Mesenchymal stem cell (in vitro differentiated cells and primary cell): Measurements from ENCODE around the gene METTL16.

Experiments
- DNase-seq: peaks from one replicate; pipeline ENCODE4 v3.0.0-alpha.2; 2013
- H2AFZ ChIP-seq: one replicate; pipeline ENCODE4 v1.6.1; 2013; ENCODE audit warnings: low read depth, mild to moderate bottlenecking, control low read depth, inconsistent platforms, low read length, moderate library complexity
- H2AK5ac ChIP-seq: 2 replicates; pipeline ENCODE4 v1.6.1; 2013; ENCODE audit warnings: low read length, moderate library complexity, mild to moderate bottlenecking, inconsistent platforms; ENCODE audit not compliant: severe bottlenecking
- H2BK120ac ChIP-seq: one replicate; pipeline ENCODE4 v1.6.1; 2013; ENCODE audit warnings: low read depth, mild to moderate bottlenecking, inconsistent platforms, low read length, moderate library complexity
- H2BK12ac ChIP-seq, 2 experiments: one replicate each; pipeline ENCODE4 v1.6.1; 2013; ENCODE audit warnings: inconsistent platforms in 2 of 2, low read length in 2 of 2, mild to moderate bottlenecking in 2 of 2, moderate library complexity in 2 of 2, control low read depth in 1 of 2
- H2BK15ac ChIP-seq: one replicate; pipeline ENCODE4 v1.6.1; 2013; ENCODE audit warnings: mild to moderate bottlenecking, low read depth, inconsistent platforms; ENCODE audit not compliant: poor library complexity, severe bottlenecking
- H2BK5ac ChIP-seq: 2 replicates; pipeline ENCODE4 v1.6.1; 2013; ENCODE audit warnings: low read depth, mild to moderate bottlenecking, low read length, control low read depth, inconsistent platforms; ENCODE audit not compliant: poor library complexity, severe bottlenecking
- H3K14ac ChIP-seq, 2 experiments: one replicate each; pipeline ENCODE4 v1.6.1; 2013; ENCODE audit warnings: inconsistent platforms in 2 of 2, low read length in 2 of 2, control low read depth in 1 of 2, mild to moderate bottlenecking in 1 of 2, moderate library complexity in 1 of 2
- H3K18ac ChIP-seq, 2 experiments: one replicate each; pipeline ENCODE4 v1.6.1; 2013; ENCODE audit warnings: inconsistent platforms in 2 of 2, low read length in 2 of 2, control low read depth in 1 of 2, low read depth in 1 of 2, mild to moderate bottlenecking in 1 of 2
- H3K23ac ChIP-seq, 2 experiments: one replicate each; pipeline ENCODE4 v1.6.1; 2013; ENCODE audit warnings: inconsistent platforms in 2 of 2, low read length in 2 of 2, mild to moderate bottlenecking in 2 of 2, moderate library complexity in 2 of 2, control low read depth in 1 of 2
- H3K27ac ChIP-seq: 2 replicates; pipeline ENCODE4 v1.5.1; 2013; ENCODE audit warnings: mild to moderate bottlenecking, moderate library complexity, low read length, control low read depth, inconsistent platforms; ENCODE audit not compliant: poor library complexity, severe bottlenecking
- H3K27me3 ChIP-seq, 2 experiments: 2 replicates each; pipeline versions ENCODE4 v1.6.1 to v1.7.0; 2013; ENCODE audit warnings: low read length in 2 of 2, mild to moderate bottlenecking in 2 of 2, moderate library complexity in 2 of 2, control low read depth in 1 of 2, inconsistent platforms in 1 of 2; ENCODE audit not compliant: control insufficient read depth in 1 of 2, insufficient read depth in 1 of 2
- H3K36me3 ChIP-seq, 2 experiments: 2 replicates each; pipeline versions ENCODE4 v1.6.1 to v1.7.0; 2013; ENCODE audit warnings: low read length in 2 of 2, control low read depth in 1 of 2, inconsistent platforms in 1 of 2, low read depth in 1 of 2, mild to moderate bottlenecking in 1 of 2; ENCODE audit not compliant: insufficient read depth in 2 of 2, control insufficient read depth in 1 of 2
- H3K4ac ChIP-seq, 2 experiments: one replicate each; pipeline ENCODE4 v1.6.1; 2013; ENCODE audit warnings: inconsistent platforms in 2 of 2, low read length in 2 of 2, mild to moderate bottlenecking in 2 of 2, moderate library complexity in 2 of 2, control low read depth in 1 of 2, low read depth in 1 of 2
- H3K4me1 ChIP-seq: 2 replicates; pipeline ENCODE4 v1.6.1; 2013; ENCODE audit warnings: low read depth, low read length, control low read depth; ENCODE audit not compliant: control insufficient read depth, insufficient read depth
- H3K4me2 ChIP-seq: 2 replicates; pipeline ENCODE4 v1.6.1; 2013; ENCODE audit warnings: low read length, mild to moderate bottlenecking, inconsistent platforms; ENCODE audit not compliant: poor library complexity, severe bottlenecking
- H3K4me3 ChIP-seq, 2 experiments: 2 replicates each; pipeline versions ENCODE4 v1.5.1 to v1.7.0; 2013; ENCODE audit warnings: low read length in 2 of 2, mild to moderate bottlenecking in 2 of 2, control low read depth in 1 of 2, low read depth in 1 of 2; ENCODE audit not compliant: insufficient read depth in 1 of 2
- H3K79me1 ChIP-seq: replicated peaks from 2 replicates; pipeline ENCODE4 v1.6.1; 2013; ENCODE audit warnings: mild to moderate bottlenecking, control low read depth, low read length, inconsistent platforms; ENCODE audit not compliant: poor library complexity, severe bottlenecking
- H3K9ac ChIP-seq: 2 replicates; pipeline ENCODE4 v1.7.0; 2013; ENCODE audit warnings: mild to moderate bottlenecking, low read length, moderate library complexity
- H3K9me3 ChIP-seq: 2 replicates; pipeline ENCODE4 v1.7.0; 2013; ENCODE audit warnings: mild to moderate bottlenecking, low read length; ENCODE audit not compliant: control insufficient read depth
- H4K8ac ChIP-seq: one replicate; pipeline ENCODE4 v1.6.1; 2013; ENCODE audit warnings: inconsistent platforms, mild to moderate bottlenecking, low read length, moderate library complexity
- H4K91ac ChIP-seq: one replicate; pipeline ENCODE4 v1.6.1; 2013; ENCODE audit warnings: mild to moderate bottlenecking, low read length, inconsistent platforms
- WGBS: methylation state at CpG from one replicate; pipeline ENCODE4 v1.1.7; 2013; ENCODE audit warnings: mixed read lengths; 5-methylcytosine and 5-hydroxymethylcytosine counted together

METTL16 gene

GRCh38 chr17:2457913-2458312 lies 53.8 kb downstream of the METTL16 start:
- Histone ChIP-seq H3K18ac (no peak overlapping the region), H2BK12ac (no peak overlapping the region), H3K4me3 (no peak overlapping the region), H3K27ac (no peak overlapping the region), H2BK120ac (no peak overlapping the region), H3K4me1 (peaks cover 3% of the 10 kb centered on the region), H3K23ac (no peak overlapping the region), H2BK15ac (no peak overlapping the region), H3K4me2 (no peak overlapping the region), H3K14ac (no peak overlapping the region), H3K9ac (no peak overlapping the region), H2AFZ (no peak overlapping the region), H3K4ac (no peak overlapping the region), H3K36me3 (peaks cover 5 to 30% of the 10 kb centered on the region in 2 experiments), H3K27me3 (no peaks in the 10 kb centered on the region), H3K79me1 (peaks cover 12% of the 10 kb centered on the region), H2AK5ac (no peak overlapping the region), H4K91ac (no peak overlapping the region), H3K9me3 (no peaks in the 10 kb centered on the region), H4K8ac (no peak overlapping the region), H2BK5ac (no peak overlapping the region)
- WGBS = 95% methylated on average over 2 of the region's 4 CpGs
- DNase-seq = no peak

GRCh38 chr17:2456475-2456874 lies 55.2 kb downstream of the METTL16 start:
- DNase-seq = no peak
- Histone ChIP-seq H3K14ac (no peak overlapping the region), H3K9ac (no peak overlapping the region), H2BK5ac (no peak overlapping the region), H2AK5ac (no peak overlapping the region), H3K36me3 (peaks cover 0 to 17% of the 10 kb centered on the region in 2 experiments), H3K18ac (no peak overlapping the region), H3K27ac (no peak overlapping the region), H3K9me3 (no peaks in the 10 kb centered on the region), H2BK15ac (no peak overlapping the region), H3K4me3 (no peak overlapping the region), H2BK120ac (no peak overlapping the region), H2AFZ (no peak overlapping the region), H3K4ac (no peak overlapping the region), H4K8ac (no peak overlapping the region), H3K27me3 (no peaks in the 10 kb centered on the region), H3K23ac (no peak overlapping the region), H2BK12ac (no peak overlapping the region), H4K91ac (no peak overlapping the region), H3K4me1 (peaks cover 2% of the 10 kb centered on the region), H3K4me2 (no peak overlapping the region), H3K79me1 (peaks cover 12% of the 10 kb centered on the region)
- WGBS = 94% methylated on average over 2 of the region's 3 CpGs

- Histone ChIP-seq H4K91ac (no peak overlapping the region), H3K9me3 (no peaks in the 10 kb centered on the region), H2BK5ac (no peak overlapping the region), H3K4me2 (no peak overlapping the region), H4K8ac (no peak overlapping the region), H3K27ac (no peak overlapping the region), H3K79me1 (peaks cover 12% of the 10 kb centered on the region), H2BK12ac (no peak overlapping the region), H3K36me3 (peaks cover 0 to 15% of the 10 kb centered on the region in 2 experiments), H2AK5ac (no peak overlapping the region), H3K4me3 (no peak overlapping the region), H2BK120ac (no peak overlapping the region), H3K18ac (no peak overlapping the region), H3K27me3 (no peaks in the 10 kb centered on the region), H3K4me1 (peaks cover 2% of the 10 kb centered on the region), H3K23ac (no peak overlapping the region), H3K9ac (no peak overlapping the region), H2BK15ac (no peak overlapping the region), H2AFZ (no peak overlapping the region), H3K4ac (no peak overlapping the region), H3K14ac (no peak overlapping the region)
- no peak for DNase-seq
- WGBS = 90% methylated on average over 2 of the region's 3 CpGs
Observed at GRCh38 chr17:2455956-2456355, 55.7 kb downstream of the METTL16 start.

- Histone ChIP-seq H3K23ac (no peak overlapping the region), H2AK5ac (no peak overlapping the region), H3K4ac (no peak overlapping the region), H4K8ac (no peak overlapping the region), H3K14ac (no peak overlapping the region), H3K4me3 (no peak overlapping the region), H3K9me3 (no peaks in the 10 kb centered on the region), H2BK12ac (no peak overlapping the region), H3K36me3 (peaks cover 0 to 12% of the 10 kb centered on the region in 2 experiments), H3K27me3 (no peaks in the 10 kb centered on the region), H3K79me1 (peaks cover 12% of the 10 kb centered on the region), H3K9ac (no peak overlapping the region), H2BK15ac (no peak overlapping the region), H2BK5ac (no peak overlapping the region), H4K91ac (no peak overlapping the region), H3K4me2 (no peak overlapping the region), H3K4me1 (peaks cover 1% of the 10 kb centered on the region), H3K18ac (no peak overlapping the region), H2BK120ac (no peak overlapping the region), H2AFZ (no peak overlapping the region), H3K27ac (no peak overlapping the region)
- no peak for DNase-seq
- WGBS = no CpG with 5 or more reads among the region's 3 CpGs
Observed at GRCh38 chr17:2453866-2454265, 57.8 kb downstream of the METTL16 start.
